ENCODE data around the gene CD63. TPM values are rescaled to one million over a fixed set of nuclear protein-coding genes. Genes with fewer than 3 reads are reported as not detected.

The CD63 gene
- total RNA-seq, 1 experiment from 2014 or later = 581 TPM

DNA sequence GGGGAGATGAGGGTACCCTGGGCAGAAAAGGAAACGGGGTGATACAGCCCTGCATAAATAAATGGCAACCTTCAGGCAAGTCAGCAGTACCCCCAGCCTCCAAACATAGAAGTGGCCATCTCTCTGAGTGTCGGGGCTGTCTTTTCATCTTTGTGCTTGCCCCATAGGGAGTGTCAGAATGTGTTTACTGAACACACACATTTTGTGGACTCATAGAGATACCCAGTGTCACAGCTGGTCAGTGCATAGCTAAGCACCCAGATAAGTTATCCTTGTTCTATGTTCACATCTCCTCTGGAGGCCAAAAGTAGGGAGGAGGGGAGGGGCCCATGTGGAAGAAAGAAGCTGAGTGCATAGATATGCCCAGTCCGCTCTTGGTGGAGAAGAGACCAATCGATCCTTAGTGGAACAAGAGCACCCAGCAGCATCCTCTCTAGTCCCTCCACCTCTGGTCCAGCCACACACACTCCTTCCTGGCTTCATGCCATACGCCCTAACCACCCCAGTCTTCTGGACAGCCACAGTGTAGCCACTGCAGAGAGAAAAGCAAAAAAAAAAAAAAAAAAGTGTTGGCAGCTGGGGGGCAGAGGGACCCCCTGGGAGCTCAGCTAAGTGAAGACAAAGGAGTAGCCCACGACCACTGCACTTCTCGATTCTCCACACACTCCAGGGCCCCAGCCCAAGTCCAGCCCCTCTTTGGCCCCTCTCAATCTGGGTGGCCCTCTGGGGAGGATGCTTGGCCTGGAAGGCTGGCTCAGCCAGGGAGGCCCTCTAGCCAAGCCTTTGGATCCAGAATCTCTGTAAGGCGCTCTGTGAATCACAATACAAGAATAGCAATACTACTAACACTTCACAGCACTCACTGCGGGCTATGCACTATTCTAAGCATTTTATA is 23.7 kb downstream of the CD63 start:
- H2BK15ac ChIP-seq (ENCODE audit: low read depth, low read length) = no peak overlapping the region
- no peak overlapping the region for H3K18ac ChIP-seq (ENCODE audit: insufficient read length, low read depth, low read length)
- H3K27ac ChIP-seq (ENCODE audit: insufficient read length, low read depth, low read length) = no peak overlapping the region
- H3K4ac ChIP-seq (ENCODE audit: low read depth, low read length) = no peak overlapping the region
- H3K79me2 ChIP-seq (ENCODE audit: insufficient read depth, low read length) = no peaks in the 10 kb centered on the region; the same call in 1 of the 2 replicates
- peaks cover 11% of the 10 kb centered on the region for H3K27me3 Mint-ChIP-seq (ENCODE audit: low read depth)
- peaks cover 7% of the 10 kb centered on the region for H4K20me1 ChIP-seq (ENCODE audit: control insufficient read depth, insufficient read depth, insufficient read length)
- no peaks in the 10 kb centered on the region for H3K27me3 ChIP-seq (ENCODE audit: insufficient read depth, low read length)
- no peak overlapping the region for H3K14ac ChIP-seq (ENCODE audit: insufficient read depth, low read length)
- no peak overlapping the region for H3K56ac ChIP-seq (ENCODE audit: insufficient read length, low read depth, low read length)
- no peaks in the 10 kb centered on the region for H3K9me3 Mint-ChIP-seq
- H2BK12ac ChIP-seq (ENCODE audit: insufficient read length, low read depth, low read length) = no peak overlapping the region
- no peak overlapping the region for H2BK120ac ChIP-seq (ENCODE audit: low read depth, low read length, poor library complexity, severe bottlenecking)
- no peak overlapping the region for H2BK20ac ChIP-seq (ENCODE audit: low read depth, low read length, poor library complexity, severe bottlenecking)
- H3T11ph ChIP-seq (ENCODE audit: low read length) = no peak overlapping the region
- H4K8ac ChIP-seq (replicated peaks; ENCODE audit: insufficient read length, low read depth, low read length) = no peak overlapping the region
- no peaks in the 10 kb centered on the region for H3K9me3 ChIP-seq (ENCODE audit: control insufficient read depth, low read depth, low read length)
- DNase-seq = no peak
- H3K36me3 Mint-ChIP-seq (ENCODE audit: insufficient read depth in 1 of 3, low read depth in 3 of 3) = peaks cover 3 to 20% (median 12%) of the 10 kb centered on the region in 3 experiments; a peak in 5 of 7 replicates
- no peak overlapping the region for H4K5ac ChIP-seq (ENCODE audit: insufficient read length, low read depth, low read length)
- H2AFZ ChIP-seq (ENCODE audit: low read length) = no peak overlapping the region
- no peak overlapping the region for H4K91ac ChIP-seq (ENCODE audit: insufficient read length, low read depth, low read length)
- no peak overlapping the region for H2AK5ac ChIP-seq (ENCODE audit: insufficient read length, low read length)
- TF ChIP-seq, protein P1, sequence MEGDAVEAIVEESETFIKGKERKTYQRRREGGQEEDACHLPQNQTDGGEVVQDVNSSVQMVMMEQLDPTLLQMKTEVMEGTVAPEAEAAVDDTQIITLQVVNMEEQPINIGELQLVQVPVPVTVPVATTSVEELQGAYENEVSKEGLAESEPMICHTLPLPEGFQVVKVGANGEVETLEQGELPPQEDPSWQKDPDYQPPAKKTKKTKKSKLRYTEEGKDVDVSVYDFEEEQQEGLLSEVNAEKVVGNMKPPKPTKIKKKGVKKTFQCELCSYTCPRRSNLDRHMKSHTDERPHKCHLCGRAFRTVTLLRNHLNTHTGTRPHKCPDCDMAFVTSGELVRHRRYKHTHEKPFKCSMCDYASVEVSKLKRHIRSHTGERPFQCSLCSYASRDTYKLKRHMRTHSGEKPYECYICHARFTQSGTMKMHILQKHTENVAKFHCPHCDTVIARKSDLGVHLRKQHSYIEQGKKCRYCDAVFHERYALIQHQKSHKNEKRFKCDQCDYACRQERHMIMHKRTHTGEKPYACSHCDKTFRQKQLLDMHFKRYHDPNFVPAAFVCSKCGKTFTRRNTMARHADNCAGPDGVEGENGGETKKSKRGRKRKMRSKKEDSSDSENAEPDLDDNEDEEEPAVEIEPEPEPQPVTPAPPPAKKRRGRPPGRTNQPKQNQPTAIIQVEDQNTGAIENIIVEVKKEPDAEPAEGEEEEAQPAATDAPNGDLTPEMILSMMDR (conservative IDR thresholded peaks at IDR 0.05) = no peak
- H3K23ac ChIP-seq (ENCODE audit: insufficient read length, low read depth, low read length) = no peak overlapping the region
- H3K4me1 Mint-ChIP-seq = peaks cover 42 to 45% of the 10 kb centered on the region in 2 experiments
- no peak overlapping the region for H3K27ac Mint-ChIP-seq
- H2BK5ac ChIP-seq (ENCODE audit: insufficient read length, low read length) = no peak overlapping the region
- peaks cover 5% of the 10 kb centered on the region for H3K79me1 ChIP-seq (ENCODE audit: insufficient read depth, low read depth, low read length, poor library complexity, severe bottlenecking)
- H3K23me2 ChIP-seq (ENCODE audit: insufficient read length, low read depth, low read length, poor library complexity, severe bottlenecking) = peaks cover 16% of the 10 kb centered on the region
- H3K4me2 ChIP-seq (ENCODE audit: insufficient read depth, insufficient read length, low read length) = no peak overlapping the region
- 0 out of 2 replicates have a peak, but pooled peaks cover 2% of the 10 kb centered on the region for H3K4me1 ChIP-seq (ENCODE audit: insufficient read depth, low read length)
- H3K4me3 Mint-ChIP-seq = peak overlapping the region; percentile 31 to 92; a peak in 2 of 5 replicates
- no CpG with 5 or more reads among the region's 9 CpGs for WGBS (ENCODE audit: extremely low coverage, insufficient read length, low lambda C conversion rate)
- no peak overlapping the region for H3K9ac ChIP-seq (ENCODE audit: extremely low read depth, insufficient read length, low read length)

Measured in H9 (cell line).